ENCODE results near the gene ZMYND10. TPM values are rescaled to one million over a fixed set of nuclear protein-coding genes. Genes with fewer than 3 reads are reported as not detected.
A peak's percentile ranks its signal among the peaks of the same experiment; 100 is the strongest.

ZMYND10 gene
- total RNA-seq, 1 donor from 2014 or later: 0.86 TPM

- Mint-ChIP-seq H3K27ac (no peak overlapping the region), H3K9me3 (ENCODE audit: low read depth) (no peaks in the 10 kb centered on the region), H3K4me1 (ENCODE audit: low read depth) (peaks cover 21% of the 10 kb centered on the region), H3K4me3 (ENCODE audit: low read depth) (no peak overlapping the region), H3K27me3 (no peaks in the 10 kb centered on the region), H3K36me3 (ENCODE audit: insufficient read depth) (no peaks in the 10 kb centered on the region)
- TF ChIP-seq CTCF (IDR thresholded peaks at IDR 0.05; ENCODE audit: unreplicated experiment): no peak
- DNase-seq (ENCODE audit: low spot score, unreplicated experiment): no peak
Measured at GRCh38 chr3:50295553-50296431, 49.7 kb downstream of the ZMYND10 start.

- Mint-ChIP-seq H3K4me1 (ENCODE audit: low read depth) (peaks cover 16% of the 10 kb centered on the region), H3K4me3 (ENCODE audit: low read depth) (no peak overlapping the region), H3K9me3 (ENCODE audit: low read depth) (no peaks in the 10 kb centered on the region), H3K27ac (peak overlapping the region; percentile 41), H3K36me3 (ENCODE audit: insufficient read depth) (no peaks in the 10 kb centered on the region), H3K27me3 (no peaks in the 10 kb centered on the region)
- no peak for TF ChIP-seq CTCF (IDR thresholded peaks at IDR 0.05; ENCODE audit: unreplicated experiment)
- no peak for DNase-seq (ENCODE audit: low spot score, unreplicated experiment)
Measured at GRCh38 chr3:50294492-50295403, 50.8 kb downstream of the ZMYND10 start.

- no peaks in the 10 kb centered on the region for H3K36me3 Mint-ChIP-seq (ENCODE audit: insufficient read depth)
- H3K4me3 Mint-ChIP-seq (ENCODE audit: low read depth): no peak overlapping the region
- H3K27ac Mint-ChIP-seq: no peak overlapping the region
- no peak for DNase-seq (ENCODE audit: low spot score, unreplicated experiment)
- H3K4me1 Mint-ChIP-seq (ENCODE audit: low read depth): peaks cover 14% of the 10 kb centered on the region
- no peaks in the 10 kb centered on the region for H3K9me3 Mint-ChIP-seq (ENCODE audit: low read depth)
- no peak for TF ChIP-seq CTCF (IDR thresholded peaks at IDR 0.05; ENCODE audit: unreplicated experiment)
- no peaks in the 10 kb centered on the region for H3K27me3 Mint-ChIP-seq
Measured at GRCh38 chr3:50294089-50294488, 51.4 kb downstream of the ZMYND10 start.

DNA sequence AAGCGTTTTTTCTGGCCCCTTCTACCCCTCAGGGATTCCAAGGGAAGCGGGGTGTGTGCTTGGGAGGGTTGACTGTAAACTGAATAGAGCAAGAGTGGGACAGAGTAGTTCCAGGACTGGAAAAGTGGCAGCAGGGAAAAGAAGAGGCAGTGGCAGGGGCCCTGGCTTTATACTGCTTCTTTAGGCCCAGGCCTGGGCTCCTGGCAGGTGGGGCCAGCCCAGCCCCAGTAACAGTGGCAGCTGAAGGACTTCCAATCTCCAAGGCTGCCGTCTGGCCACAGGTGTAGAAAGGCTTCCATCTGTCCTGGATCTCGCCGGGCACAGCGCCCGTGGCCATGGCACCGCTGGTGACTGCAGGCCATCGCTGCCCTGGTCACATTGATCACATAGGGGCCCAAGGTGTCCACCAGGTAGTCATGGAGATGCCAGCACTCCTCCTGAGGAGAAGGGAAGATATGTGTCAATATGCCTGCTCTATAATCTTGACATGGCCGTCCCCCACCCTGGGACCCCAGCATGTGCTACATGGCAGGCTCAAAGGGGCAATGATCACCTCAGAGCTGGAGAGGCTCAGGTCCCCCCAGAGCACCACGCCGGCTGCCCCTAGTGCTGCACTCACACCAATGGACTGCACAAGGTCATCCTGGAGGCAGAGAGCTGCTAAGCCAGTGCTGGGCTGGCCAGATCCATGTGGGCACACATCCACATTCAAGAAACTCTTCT is 52.3 kb downstream of the ZMYND10 start:
- Mint-ChIP-seq H3K4me3 (ENCODE audit: low read depth) (no peak overlapping the region), H3K27me3 (no peaks in the 10 kb centered on the region), H3K9me3 (ENCODE audit: low read depth) (no peaks in the 10 kb centered on the region), H3K4me1 (ENCODE audit: low read depth) (peaks cover 13% of the 10 kb centered on the region), H3K36me3 (ENCODE audit: insufficient read depth) (no peaks in the 10 kb centered on the region), H3K27ac (peak overlapping the region; percentile 97)
- TF ChIP-seq CTCF (IDR thresholded peaks at IDR 0.05; ENCODE audit: unreplicated experiment): no peak
- DNase-seq (ENCODE audit: low spot score, unreplicated experiment): no peak
